HK-2 (cell line): ENCODE data around the gene BCAT1.
"Not testable (repeated sequence)": the region's sequence is repeated elsewhere in the genome, so short reads cannot be mapped to it uniquely, and the experiment has no call there.

ENCODE experiments used
- DNase-seq: peaks from one replicate; pipeline ENCODE4 v3.0.0-alpha.2; 2018; ENCODE audit not compliant: unreplicated experiment

BCAT1 gene

GRCh38 chr12:24818351-24818750 lies 130.6 kb downstream of the BCAT1 start:
- DNase-seq, result no peak

GRCh38 chr12:24815114-24815423 lies 133.8 kb downstream of the BCAT1 start:
- no peak for DNase-seq

GRCh38 chr12:24814379-24815113 lies 134.4 kb downstream of the BCAT1 start:
- no peak for DNase-seq

- no peak for DNase-seq
Measured at GRCh38 chr12:24810378-24810777, 138.5 kb downstream of the BCAT1 start.

- DNase-seq, result not testable (repeated sequence)
Measured at GRCh38 chr12:24809306-24809705, 139.6 kb downstream of the BCAT1 start.

GRCh38 chr12:24808651-24809050 lies 140.2 kb downstream of the BCAT1 start:
- no peak for DNase-seq

GRCh38 chr12:24806386-24806785 lies 142.5 kb downstream of the BCAT1 start:
- DNase-seq, result no peak

- no peak for DNase-seq
Measured at GRCh38 chr12:24803430-24804245, 145.3 kb downstream of the BCAT1 start.

- DNase-seq, result no peak
Measured at GRCh38 chr12:24798335-24798734, 150.6 kb downstream of the BCAT1 start.

- DNase-seq, result no peak
Measured at GRCh38 chr12:24797901-24798300, 151.0 kb downstream of the BCAT1 start.

- no peak for DNase-seq
Measured at GRCh38 chr12:24796876-24797275, 152.0 kb downstream of the BCAT1 start.

GRCh38 chr12:24795699-24796347 lies 153.1 kb downstream of the BCAT1 start:
- no peak for DNase-seq

- no peak for DNase-seq
Measured at GRCh38 chr12:24791622-24792021, 157.3 kb downstream of the BCAT1 start.

- no peak for DNase-seq
Measured at GRCh38 chr12:24788886-24789285, 160.0 kb downstream of the BCAT1 start.

GRCh38 chr12:24780697-24781368 lies 168.1 kb downstream of the BCAT1 start:
- DNase-seq, result no peak

GRCh38 chr12:24778486-24779304 lies 170.2 kb downstream of the BCAT1 start:
- DNase-seq, result no peak

- no peak for DNase-seq
Measured at GRCh38 chr12:24777359-24777758, 171.5 kb downstream of the BCAT1 start.

- DNase-seq, result no peak
Measured at GRCh38 chr12:24776861-24777260, 172.0 kb downstream of the BCAT1 start.

- DNase-seq, result no peak
Measured at GRCh38 chr12:24775073-24775472, 173.8 kb downstream of the BCAT1 start.

GRCh38 chr12:24773996-24774395 lies 174.9 kb downstream of the BCAT1 start:
- DNase-seq, result no peak

GRCh38 chr12:24772813-24773212 lies 176.1 kb downstream of the BCAT1 start:
- DNase-seq, result no peak
